Camera-type eye (tissue), 1 donor: ENCODE results near the gene C17orf113. TPM values are rescaled to one million over a fixed set of nuclear protein-coding genes. Genes with fewer than 3 reads are reported as not detected.

Experiments
- total RNA-seq: library from RNA; depleted of rRNA; stranded (reverse); fragments of >200 nt; gene quantifications from one replicate; pipeline ENCODE4 v1.2.3, GENCODE V29; 2014

The C17orf113 gene
- 7.9 TPM for total RNA-seq

GRCh38 chr17:42050393-42051012 is at the start of gene C17orf113:
TSS of gene C17orf113 (minus strand) at chr17:42050601. CDS start at chr17:42043376, 7,225 bp downstream.

GRCh38 chr17:42097691-42098631 is 47.6 kb upstream of the C17orf113 start, which contains the start of gene ZNF385C:
TSS of gene ZNF385C (minus strand) at chr17:42098473. CDS start at chr17:42063056, 35,417 bp downstream.

GRCh38 chr17:42019509-42020404 is 30.6 kb downstream of the C17orf113 start, which contains the start of gene NKIRAS2:
TSS of gene NKIRAS2 (plus strand) at chr17:42020090. CDS start at chr17:42021578, 1,488 bp downstream.

GRCh38 chr17:42016941-42017865 is 33.2 kb downstream of the C17orf113 start, which contains the start of gene DNAJC7:
TSS of gene DNAJC7 (minus strand) at chr17:42017439. CDS start at chr17:42017416, 23 bp downstream.

Other genes with a start within 250 kb of the C17orf113 start
- gene P3H4, start 238.7 kb downstream of the C17orf113 start, total RNA-seq, result 34.0 TPM
- gene FKBP10, start 237.6 kb downstream of the C17orf113 start, total RNA-seq, result 167 TPM
- 70.3 TPM for gene NT5C3B, start 214.4 kb downstream of the C17orf113 start, total RNA-seq
- 0.16 TPM for gene KLHL10, start 212.8 kb downstream of the C17orf113 start, total RNA-seq
- gene KLHL11, start 185.2 kb downstream of the C17orf113 start, total RNA-seq, result 83.0 TPM
- 145 TPM for gene ACLY, start 131.7 kb downstream of the C17orf113 start, total RNA-seq
- gene ODAD4, start 120.0 kb downstream of the C17orf113 start, total RNA-seq, result 2.9 TPM
- 64.6 TPM for gene CNP, start 83.8 kb downstream of the C17orf113 start, total RNA-seq
- 103 TPM for gene DNAJC7, start 33.2 kb downstream of the C17orf113 start, total RNA-seq
- gene NKIRAS2, start 30.5 kb downstream of the C17orf113 start, total RNA-seq, result 45.6 TPM
- 4.0 TPM for gene ZNF385C, start 47.9 kb upstream of the C17orf113 start, total RNA-seq
- gene DHX58, start 62.1 kb upstream of the C17orf113 start, total RNA-seq, result 6.3 TPM
- 28.9 TPM for gene KAT2A, start 70.8 kb upstream of the C17orf113 start, total RNA-seq
- gene HSPB9, start 72.2 kb upstream of the C17orf113 start, total RNA-seq, result not detected
- gene RAB5C, start 104.4 kb upstream of the C17orf113 start, total RNA-seq, result 60.8 TPM
- gene KCNH4, start 130.5 kb upstream of the C17orf113 start, total RNA-seq, result not detected
- 1.4 TPM for gene HCRT, start 134.9 kb upstream of the C17orf113 start, total RNA-seq
- 38.6 TPM for gene GHDC, start 143.9 kb upstream of the C17orf113 start, total RNA-seq
- 60.3 TPM for gene STAT5B, start 225.8 kb upstream of the C17orf113 start, total RNA-seq
- 15.6 TPM for gene STAT5A, start 237.9 kb upstream of the C17orf113 start, total RNA-seq